ENCODE results near the gene HBS1L. TPM values are rescaled to one million over a fixed set of nuclear protein-coding genes. Genes with fewer than 3 reads are reported as not detected.

HBS1L gene
- total and polyA plus RNA-seq, 2 of the 4 experiments (the other 2 are of a cell fraction), result 45.1 to 120 TPM

DNA sequence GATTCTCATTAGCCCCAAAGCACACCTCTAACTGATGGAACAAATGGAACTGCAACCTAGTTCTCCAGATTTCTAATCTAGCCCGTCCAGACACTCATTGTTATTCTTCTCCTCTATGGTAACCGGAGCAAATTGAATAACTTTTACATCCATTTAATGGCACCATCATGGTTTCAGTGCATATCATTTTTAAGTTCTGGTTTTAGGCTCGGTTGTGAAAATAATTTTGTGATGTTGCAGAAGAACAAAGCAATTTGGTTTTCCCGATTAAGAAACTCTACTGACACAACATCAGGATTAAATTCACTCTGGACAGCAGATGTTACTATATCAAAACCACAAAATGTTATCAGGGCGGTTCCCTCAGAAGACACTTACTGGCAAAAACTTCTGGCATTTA, 42.5 kb upstream of the HBS1L start:
- no peak overlapping the region for H3K23ac ChIP-seq (ENCODE audit: low read depth, low read length)
- CTCF ChIA-PET, result no interaction called here
- BruUV-seq (replicated peaks), result no TSS peak

More for the DNA sequence above, 42.5 kb upstream of the HBS1L start:
- Histone ChIP-seq H2BK120ac (ENCODE audit: low read depth, low read length) (no peak overlapping the region), H2BK20ac (ENCODE audit: low read depth, low read length) (no peak overlapping the region), H2BK15ac (ENCODE audit: low read depth, low read length) (no peak overlapping the region), H3K4ac (ENCODE audit: low read depth, low read length) (no peak overlapping the region), H3K4me1 (ENCODE audit: control insufficient read depth, insufficient read depth, low read length) (no peaks in the 10 kb centered on the region), H3K14ac (replicated peaks; ENCODE audit: low read depth, low read length) (no peak overlapping the region), H3K4me3 (ENCODE audit: insufficient read depth, low read depth, low read length) (no peak overlapping the region), H2BK5ac (ENCODE audit: low read depth, low read length, poor library complexity, severe bottlenecking) (no peak overlapping the region), H3K9me1 (ENCODE audit: insufficient read depth, low read length) (no peaks in the 10 kb centered on the region), H3K9me3 (ENCODE audit: control insufficient read depth, insufficient read depth, low read length) (no peaks in the 10 kb centered on the region), H4K8ac (ENCODE audit: low read depth in 2 of 2, low read length in 2 of 2) (no peak overlapping the region), H3K56ac (ENCODE audit: extremely low read depth, insufficient read depth, low read length) (no peak overlapping the region), H2AK9ac (replicated peaks; ENCODE audit: low read depth, low read length, poor library complexity) (no peak overlapping the region), H3K79me1 (ENCODE audit: low read depth in 1 of 2, low read length in 2 of 2) (no peaks in the 10 kb centered on the region), H2AK5ac (ENCODE audit: low read depth, low read length) (no peak overlapping the region), H3K36me3 (ENCODE audit: control insufficient read depth, insufficient read depth, low read length) (no peaks in the 10 kb centered on the region), H3K27me3 (ENCODE audit: control insufficient read depth, insufficient read depth, low read length) (peaks cover 25% of the 10 kb centered on the region), H2AFZ (replicated peaks; ENCODE audit: low read length, poor library complexity) (no peak overlapping the region), H3K4me2 (ENCODE audit: low read depth, low read length) (no peak overlapping the region), H4K91ac (ENCODE audit: insufficient read depth, low read depth, low read length) (no peak overlapping the region), H3K27ac (ENCODE audit: insufficient read depth, low read length) (no peak overlapping the region), H3K18ac (ENCODE audit: low read depth, low read length) (no peak overlapping the region), H4K5ac (ENCODE audit: low read depth, low read length) (no peak overlapping the region), H3K9ac (ENCODE audit: low read depth, low read length) (no peak overlapping the region), H4K20me1 (ENCODE audit: insufficient read depth, low read length) (no peaks in the 10 kb centered on the region)
- in situ Hi-C loops (cut with MboI; ENCODE audit: low sequenced_read_pairs) (no loop called here), intact Hi-C loops (cut with micrococcal nuclease) (no loop called here), dilution Hi-C loops (cut with HindIII; ENCODE audit: low sequenced_read_pairs, unreplicated experiment) (no loop called here)
- no peak for ATAC-seq (ENCODE audit: low read depth)
- POLR2A ChIA-PET (ENCODE audit: unreplicated experiment), result no interaction called here
- no peak for DNase-seq
- WGBS, 2 experiments (ENCODE audit: extremely low coverage in 2 of 2, insufficient read length in 1 of 2), result no CpG with 5 or more reads among the region's 5 CpGs
- TF ChIP-seq RAD21 (IDR thresholded peaks at IDR 0.05; ENCODE audit: low read length) (no peak), NFE2L2 (IDR thresholded peaks at IDR 0.05; ENCODE audit: low read depth, low read length) (no peak), CEBPB (IDR thresholded peaks at IDR 0.05; ENCODE audit: low read depth, low read length) (no peak), CHD1 (IDR thresholded peaks at IDR 0.05; ENCODE audit: low read depth, low read length) (no peak), FOS (IDR thresholded peaks at IDR 0.05; ENCODE audit: low read depth, low read length) (no peak), RFX5 (IDR thresholded peaks at IDR 0.05; ENCODE audit: low read depth, low read length) (no peak), POLR2A (IDR thresholded peaks at IDR 0.05; ENCODE audit: low read depth, low read length) (no peak), MAFK (IDR thresholded peaks at IDR 0.05; ENCODE audit: low read depth, low read length) (no peak), MAZ (IDR thresholded peaks at IDR 0.05; ENCODE audit: borderline replicate concordance, low read depth, low read length) (no peak), RCOR1 (IDR thresholded peaks at IDR 0.05; ENCODE audit: insufficient replicate concordance, low read length) (no peak), BHLHE40 (IDR thresholded peaks at IDR 0.05; ENCODE audit: low read depth, low read length) (no peak), SMC3 (IDR thresholded peaks at IDR 0.05; ENCODE audit: low read depth, low read length) (no peak), MXI1 (IDR thresholded peaks at IDR 0.05; ENCODE audit: borderline replicate concordance, low read depth, low read length) (no peak)
- TF ChIP-seq, protein P1, sequence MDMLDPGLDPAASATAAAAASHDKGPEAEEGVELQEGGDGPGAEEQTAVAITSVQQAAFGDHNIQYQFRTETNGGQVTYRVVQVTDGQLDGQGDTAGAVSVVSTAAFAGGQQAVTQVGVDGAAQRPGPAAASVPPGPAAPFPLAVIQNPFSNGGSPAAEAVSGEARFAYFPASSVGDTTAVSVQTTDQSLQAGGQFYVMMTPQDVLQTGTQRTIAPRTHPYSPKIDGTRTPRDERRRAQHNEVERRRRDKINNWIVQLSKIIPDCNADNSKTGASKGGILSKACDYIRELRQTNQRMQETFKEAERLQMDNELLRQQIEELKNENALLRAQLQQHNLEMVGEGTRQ (IDR thresholded peaks at IDR 0.05; ENCODE audit: low read depth, low read length), result no peak
- TF ChIP-seq, protein P2, sequence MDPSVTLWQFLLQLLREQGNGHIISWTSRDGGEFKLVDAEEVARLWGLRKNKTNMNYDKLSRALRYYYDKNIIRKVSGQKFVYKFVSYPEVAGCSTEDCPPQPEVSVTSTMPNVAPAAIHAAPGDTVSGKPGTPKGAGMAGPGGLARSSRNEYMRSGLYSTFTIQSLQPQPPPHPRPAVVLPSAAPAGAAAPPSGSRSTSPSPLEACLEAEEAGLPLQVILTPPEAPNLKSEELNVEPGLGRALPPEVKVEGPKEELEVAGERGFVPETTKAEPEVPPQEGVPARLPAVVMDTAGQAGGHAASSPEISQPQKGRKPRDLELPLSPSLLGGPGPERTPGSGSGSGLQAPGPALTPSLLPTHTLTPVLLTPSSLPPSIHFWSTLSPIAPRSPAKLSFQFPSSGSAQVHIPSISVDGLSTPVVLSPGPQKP (IDR thresholded peaks at IDR 0.05; ENCODE audit: borderline replicate concordance, low read depth, low read length), result no peak
- TF ChIP-seq, protein P3, sequence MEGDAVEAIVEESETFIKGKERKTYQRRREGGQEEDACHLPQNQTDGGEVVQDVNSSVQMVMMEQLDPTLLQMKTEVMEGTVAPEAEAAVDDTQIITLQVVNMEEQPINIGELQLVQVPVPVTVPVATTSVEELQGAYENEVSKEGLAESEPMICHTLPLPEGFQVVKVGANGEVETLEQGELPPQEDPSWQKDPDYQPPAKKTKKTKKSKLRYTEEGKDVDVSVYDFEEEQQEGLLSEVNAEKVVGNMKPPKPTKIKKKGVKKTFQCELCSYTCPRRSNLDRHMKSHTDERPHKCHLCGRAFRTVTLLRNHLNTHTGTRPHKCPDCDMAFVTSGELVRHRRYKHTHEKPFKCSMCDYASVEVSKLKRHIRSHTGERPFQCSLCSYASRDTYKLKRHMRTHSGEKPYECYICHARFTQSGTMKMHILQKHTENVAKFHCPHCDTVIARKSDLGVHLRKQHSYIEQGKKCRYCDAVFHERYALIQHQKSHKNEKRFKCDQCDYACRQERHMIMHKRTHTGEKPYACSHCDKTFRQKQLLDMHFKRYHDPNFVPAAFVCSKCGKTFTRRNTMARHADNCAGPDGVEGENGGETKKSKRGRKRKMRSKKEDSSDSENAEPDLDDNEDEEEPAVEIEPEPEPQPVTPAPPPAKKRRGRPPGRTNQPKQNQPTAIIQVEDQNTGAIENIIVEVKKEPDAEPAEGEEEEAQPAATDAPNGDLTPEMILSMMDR (conservative IDR thresholded peaks at IDR 0.05; ENCODE audit: low read depth, low read length), result no peak

All from IMR-90 (cell line).